NCI-H510A (cell line): ENCODE measurements around the gene CCDC148.
A peak's percentile ranks its signal among the peaks of the same experiment; 100 is the strongest.
"Not testable (repeated sequence)": the region's sequence is repeated elsewhere in the genome, so short reads cannot be mapped to it uniquely, and the experiment has no call there.

ENCODE experiments used
- DNase-seq: peaks from one replicate; lab custom pipeline; 2025; lab: John Stamatoyannopoulos, UW

The CCDC148 gene

GRCh38 chr2:158290225-158290624, 166.3 kb downstream of the CCDC148 start:
- no peak for DNase-seq

DNA sequence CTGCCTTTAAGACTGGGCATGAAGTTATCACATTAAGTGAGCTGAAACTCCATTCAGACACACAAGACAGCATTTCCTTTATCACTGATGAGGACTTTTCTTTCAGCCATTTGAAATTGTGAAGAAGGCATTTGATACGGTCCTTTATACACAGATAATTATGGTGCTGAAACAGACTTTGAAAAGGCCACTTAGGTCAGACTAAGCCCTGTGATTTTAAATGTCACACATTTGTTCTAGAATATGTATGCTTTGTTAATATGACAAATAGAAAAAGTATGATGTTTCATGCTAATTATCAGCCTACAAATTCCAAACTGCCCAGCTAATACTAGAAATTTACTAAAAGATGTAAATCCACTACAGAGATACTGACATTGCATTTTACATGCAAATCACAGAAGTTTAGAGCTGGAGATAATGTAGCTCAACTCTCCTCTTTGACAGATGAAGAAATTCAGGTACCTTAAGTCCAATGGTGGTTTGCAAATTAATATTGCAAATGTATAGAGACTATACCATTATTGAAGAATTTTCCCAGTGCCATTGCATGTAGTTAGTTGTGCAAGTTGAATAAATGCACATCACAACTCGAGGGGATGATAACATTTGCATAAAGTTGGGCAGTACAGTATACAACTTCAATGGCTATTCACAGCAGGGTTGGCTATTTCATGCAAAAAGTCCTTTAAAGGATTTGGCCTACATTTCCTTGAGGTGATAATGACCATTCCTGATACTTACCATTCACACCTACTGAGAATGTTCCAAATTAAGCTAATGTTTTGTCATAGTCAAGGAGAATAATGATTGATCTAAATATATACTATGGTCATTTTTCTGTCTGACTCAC, 179.7 kb downstream of the CCDC148 start:
- DNase-seq: no peak

DNA sequence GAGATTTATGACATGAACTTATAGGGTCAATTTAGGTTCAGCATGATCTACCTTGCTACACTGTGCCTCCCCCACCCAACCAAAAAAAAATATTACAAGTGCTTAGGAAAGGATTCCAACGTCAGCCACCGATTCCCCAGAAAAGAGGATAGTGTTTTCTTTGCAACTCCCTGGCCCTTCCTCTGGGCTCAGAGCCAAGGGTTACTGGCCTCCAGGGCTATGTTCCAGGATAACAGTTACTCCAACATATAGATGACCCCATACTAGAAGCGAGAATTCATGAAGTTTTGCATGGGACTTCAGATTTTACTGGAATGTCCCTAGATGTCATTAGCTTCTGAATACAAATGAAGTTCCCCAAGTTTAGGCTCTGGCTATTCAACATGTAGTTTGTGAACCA, 182.8 kb downstream of the CCDC148 start:
- DNase-seq: no peak

GRCh38 chr2:158270536-158270935, 186.0 kb downstream of the CCDC148 start:
- DNase-seq: no peak

DNA sequence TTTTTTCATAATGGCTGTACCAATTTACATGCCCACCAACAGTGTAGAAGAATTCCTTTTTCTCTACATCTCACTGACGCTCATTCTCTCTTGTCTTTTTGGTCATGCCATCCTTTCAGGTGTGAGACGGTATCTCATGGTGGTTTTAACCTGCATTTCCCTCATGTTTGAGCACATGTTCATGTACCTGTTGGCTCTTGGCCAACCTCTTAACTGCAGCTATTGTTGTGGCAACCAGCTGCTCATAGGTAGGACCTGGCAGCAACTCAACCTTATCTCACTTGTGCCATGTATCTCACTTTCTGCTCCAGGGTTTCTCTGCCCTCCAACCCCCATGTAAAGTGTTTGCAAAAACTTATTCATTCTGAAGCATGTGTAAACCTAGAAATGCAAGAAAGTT, 187.4 kb downstream of the CCDC148 start:
- peak; percentile 74 for DNase-seq

DNA sequence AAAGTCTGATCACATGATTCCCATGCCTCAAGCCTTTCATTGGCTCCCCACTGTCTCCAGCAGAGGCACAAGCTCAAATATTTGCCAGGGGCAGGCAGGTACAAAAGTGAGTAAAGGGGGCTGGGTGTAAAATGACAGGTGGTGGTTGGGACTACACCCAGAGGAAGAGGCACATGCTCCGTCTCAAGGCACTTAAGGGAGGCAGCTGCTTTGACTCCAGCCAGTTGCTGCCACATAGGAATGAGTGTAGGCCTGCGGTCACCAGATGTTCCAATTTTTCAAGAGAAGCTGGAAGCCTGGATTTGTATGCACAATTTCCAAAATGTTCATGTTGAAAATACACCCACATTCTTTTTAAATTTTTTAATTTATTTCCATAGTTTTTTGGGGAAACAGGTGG, 190.4 kb downstream of the CCDC148 start:
- DNase-seq: peak; percentile 18

DNA sequence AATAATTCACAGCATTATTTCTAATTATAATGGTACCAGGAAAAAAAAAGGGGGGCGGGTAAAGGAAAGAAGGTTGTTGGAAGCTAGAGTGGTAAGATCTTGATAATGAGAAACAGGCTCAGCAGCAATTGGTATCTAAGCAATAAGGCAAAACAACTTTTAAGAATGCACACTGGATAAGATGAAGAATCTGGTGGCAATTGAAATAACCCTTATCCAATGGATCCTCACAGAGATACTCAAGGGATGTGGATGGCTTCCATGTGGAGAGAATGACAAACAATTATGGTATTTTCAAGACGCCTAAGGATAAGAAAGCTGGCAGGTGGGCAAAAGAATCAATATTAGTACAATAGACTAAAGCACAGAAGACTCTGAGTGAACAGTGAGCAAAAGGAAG, 201.3 kb downstream of the CCDC148 start:
- no peak for DNase-seq

DNA sequence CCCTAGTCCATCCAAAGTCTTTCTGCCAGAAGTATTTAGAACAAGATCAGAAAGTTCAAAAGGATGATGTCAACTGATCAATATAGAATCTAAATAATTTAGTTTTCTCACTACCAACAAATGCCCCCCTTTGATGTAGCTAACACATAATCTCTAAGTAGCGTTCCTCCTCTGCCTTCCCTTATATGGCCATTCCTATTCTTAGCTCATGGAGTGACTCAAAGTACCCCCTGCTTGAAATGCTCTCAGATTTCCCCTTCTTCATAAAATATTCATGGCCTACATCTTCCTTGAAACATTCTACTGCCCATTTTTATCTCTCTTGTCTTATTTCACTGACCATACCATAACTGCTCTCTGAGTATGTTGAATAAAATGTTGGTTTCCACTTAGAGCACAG, 203.4 kb downstream of the CCDC148 start:
- DNase-seq: no peak

DNA sequence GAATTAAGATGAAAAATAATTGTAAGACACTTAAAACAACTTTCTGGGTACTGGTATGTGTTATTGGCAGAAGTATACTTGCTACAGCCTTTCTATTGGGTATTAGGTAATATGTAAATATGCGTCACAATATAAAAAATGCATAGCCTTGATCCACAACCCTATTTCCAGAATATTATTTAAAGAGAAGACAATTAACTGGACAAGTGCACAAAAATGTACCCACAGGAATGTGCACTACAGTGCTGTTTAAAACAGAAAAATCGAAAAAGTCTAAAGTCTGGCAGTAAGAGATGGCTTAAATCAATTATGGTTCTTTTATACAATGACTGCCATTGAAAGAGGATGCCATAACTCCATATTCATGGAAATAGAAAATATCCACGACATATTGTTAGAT, 205.2 kb downstream of the CCDC148 start:
- no peak for DNase-seq

DNA sequence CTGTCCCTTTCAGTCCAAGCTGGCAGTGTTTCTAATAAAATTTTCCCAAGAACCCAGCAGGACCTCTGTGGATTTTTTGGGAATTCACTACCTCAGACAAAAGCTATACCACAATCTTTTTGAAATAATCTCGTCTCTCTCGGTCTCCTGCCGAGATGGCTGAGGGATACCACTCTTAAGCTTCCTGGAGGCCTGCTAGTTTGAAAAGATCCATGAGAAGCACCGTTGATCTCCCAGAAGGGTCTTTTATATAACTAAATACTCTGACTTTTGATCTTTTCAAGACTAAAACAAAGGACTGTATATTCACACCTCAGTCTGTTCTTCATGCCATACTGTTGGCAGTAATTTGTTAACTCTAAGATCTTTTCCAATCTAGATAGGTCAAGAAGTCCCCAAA, 213.2 kb downstream of the CCDC148 start:
- no peak for DNase-seq

- DNase-seq: no peak
These were observed 214.3 kb downstream of the CCDC148 start for GRCh38 chr2:158242280-158242679.

DNA sequence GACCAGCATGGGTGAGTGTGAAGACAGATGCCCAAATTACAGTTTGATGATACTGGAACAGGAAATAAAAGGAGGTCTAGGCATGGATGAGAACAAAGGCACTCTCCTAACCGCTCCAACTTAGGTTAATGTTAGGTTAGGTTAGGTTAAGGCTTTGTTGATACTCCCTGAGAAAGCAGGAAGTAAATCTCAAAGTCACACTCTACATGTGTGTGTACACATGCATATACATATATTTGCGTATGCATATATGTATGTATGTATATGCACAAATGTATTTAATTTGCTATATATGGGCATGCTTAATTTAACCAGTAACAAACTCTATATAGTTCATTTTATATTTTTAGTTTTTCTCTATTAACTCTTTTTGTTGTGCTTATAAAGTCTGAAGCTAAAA, 215.6 kb downstream of the CCDC148 start:
- DNase-seq: no peak

DNA sequence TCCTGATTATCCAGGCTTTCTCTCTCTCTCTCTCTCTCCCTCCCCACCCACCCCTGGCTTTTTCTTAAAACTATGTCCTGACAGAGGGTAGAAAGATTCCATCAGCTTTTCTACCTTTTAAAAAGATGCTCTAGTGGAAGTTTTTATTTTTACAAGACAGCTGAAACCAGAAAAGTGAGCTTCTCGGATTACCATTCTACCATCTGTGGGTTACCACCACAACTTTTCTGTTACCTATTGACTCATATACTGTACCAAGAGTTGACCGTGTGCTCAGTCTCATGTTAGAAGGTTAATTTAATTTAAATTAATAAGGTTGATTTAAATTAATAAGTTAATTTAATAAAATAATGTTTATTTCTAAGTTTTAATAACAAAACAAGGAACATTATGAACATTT, 217.3 kb downstream of the CCDC148 start:
- no peak for DNase-seq

DNA sequence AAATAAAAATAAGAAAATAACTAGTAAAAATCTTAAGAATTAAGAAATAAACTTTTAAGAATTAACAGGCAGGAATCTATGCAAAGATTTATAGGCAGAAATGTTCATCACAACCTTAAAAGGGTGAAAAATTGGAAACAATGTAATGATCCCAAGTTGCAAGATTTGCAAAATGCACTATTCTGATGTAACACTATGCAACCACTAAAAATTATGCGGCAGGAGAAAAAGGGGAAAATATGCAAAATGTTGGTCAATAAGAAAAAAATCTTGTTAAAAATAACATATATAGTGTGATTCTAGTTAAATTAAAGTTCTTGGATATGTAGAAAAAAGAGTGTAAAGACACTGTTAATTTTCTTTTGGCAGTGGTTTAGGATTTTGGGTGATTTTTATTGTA, 222.1 kb downstream of the CCDC148 start:
- DNase-seq: no peak

- no peak for DNase-seq
These were observed 224.1 kb downstream of the CCDC148 start for GRCh38 chr2:158232476-158232875.

DNA sequence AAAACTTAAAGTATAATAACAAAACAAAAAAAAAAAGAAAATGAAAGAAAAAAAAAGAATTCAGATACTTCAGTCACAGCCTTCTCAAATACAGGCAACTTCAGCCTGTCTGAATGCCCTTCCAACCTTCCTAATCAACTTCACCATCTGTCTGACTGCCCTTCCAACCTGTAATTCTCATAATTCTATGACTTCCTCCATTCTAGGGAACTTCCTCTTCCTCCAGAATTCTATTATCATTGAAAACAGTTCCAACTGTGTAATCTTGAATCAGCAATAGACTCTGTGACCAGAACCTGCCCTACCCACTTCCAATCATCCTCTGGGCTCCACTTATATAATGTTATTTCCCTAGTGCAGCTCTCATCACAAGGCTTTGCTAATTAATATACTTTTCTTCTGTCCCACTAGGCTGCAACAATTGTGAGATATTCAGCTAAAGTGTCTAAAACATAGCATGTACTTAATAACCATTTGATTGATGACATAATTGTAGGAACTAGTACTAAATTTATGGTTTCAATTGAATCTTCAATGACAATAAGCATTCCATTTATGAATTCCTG, 227.5 kb downstream of the CCDC148 start:
- no peak for DNase-seq

- DNase-seq: not testable (repeated sequence)
These were observed 233.5 kb downstream of the CCDC148 start for GRCh38 chr2:158223066-158223465.

GRCh38 chr2:158221063-158222020, 235.2 kb downstream of the CCDC148 start:
- no peak for DNase-seq

- DNase-seq: no peak
These were observed 239.0 kb downstream of the CCDC148 start for GRCh38 chr2:158217593-158217992.

- no peak for DNase-seq
These were observed 242.1 kb downstream of the CCDC148 start for GRCh38 chr2:158214431-158214830.

- no peak for DNase-seq
These were observed 242.8 kb downstream of the CCDC148 start for GRCh38 chr2:158213773-158214172.

- no peak for DNase-seq
These were observed 244.3 kb downstream of the CCDC148 start for GRCh38 chr2:158212301-158212700.

DNA sequence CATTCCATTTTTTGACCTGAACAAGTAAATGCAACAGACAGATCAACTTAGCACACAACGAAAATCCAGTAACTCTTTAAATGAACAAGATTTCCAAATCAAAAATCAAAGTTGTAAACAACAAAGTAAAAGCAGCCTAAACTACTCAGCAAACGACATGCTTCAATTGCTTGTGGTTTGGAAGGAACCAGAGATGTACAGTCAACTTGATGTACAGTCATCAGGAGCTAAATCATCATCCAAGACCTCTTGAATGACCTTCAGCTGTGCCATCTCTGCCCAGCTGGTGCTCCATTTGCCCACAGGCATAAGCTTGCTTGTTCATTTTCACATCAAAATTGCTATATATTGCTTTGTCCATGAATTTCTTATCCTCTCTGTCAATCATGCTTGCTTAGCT, 245.1 kb downstream of the CCDC148 start:
- DNase-seq: no peak
